PC-9 (cell line): ENCODE measurements around the gene PLPP6. TPM values are rescaled to one million over a fixed set of nuclear protein-coding genes. Genes with fewer than 3 reads are reported as not detected.

Source experiments
- BruUV-seq: library from RNA; stranded (reverse); fragments of 400-500 nt; replicated peaks from 2 replicates; lab custom pipeline; 2021; lab: Mats Ljungman, UMichigan
- CTCF ChIA-PET: fragments of 300-600 bp; sonication (Branson Sonifier 250); formaldehyde crosslinking; loops from one replicate; lab custom pipeline; 2022; ENCODE audit warnings: antibody characterized with exemption; lab: Charles Lee
- POLR2A ChIA-PET: fragments of 300-600 bp; sonication (Branson Sonifier 250); formaldehyde crosslinking; loops from one replicate; lab custom pipeline; 2022; ENCODE audit warnings: antibody characterized with exemption; ENCODE audit not compliant: unreplicated experiment; lab: Charles Lee
- DNase-seq, 2 experiments: peaks; one replicate each; pipeline versions ENCODE4 v3.0.0 to v3.0.0-alpha.2; 2015 to 2022; ENCODE audit warnings: mixed read lengths in 1 of 2
- H2AFZ ChIP-seq: fragments of 200-600 bp; sonication (generic); 2 replicates; pipeline ENCODE4 v1.8.1; 2017; ENCODE audit warnings: antibody characterized with exemption
- H3F3A ChIP-seq: fragments of 200-600 bp; sonication (generic); 2 replicates; pipeline ENCODE4 v1.8.1; 2017; ENCODE audit warnings: antibody characterized with exemption, mild to moderate bottlenecking, low read depth; ENCODE audit not compliant: insufficient read depth
- H3K27ac ChIP-seq: fragments of 200-600 bp; sonication (generic); 2 replicates; pipeline ENCODE4 v1.6.1; 2016; ENCODE audit warnings: mixed run types
- H3K27me3 ChIP-seq: fragments of 200-600 bp; sonication (generic); 2 replicates; pipeline ENCODE4 v1.6.1; 2016; ENCODE audit warnings: low read depth, mixed run types; ENCODE audit not compliant: insufficient read depth
- H3K36me3 ChIP-seq: fragments of 200-600 bp; sonication (generic); 2 replicates; pipeline ENCODE4 v1.6.1; 2016; ENCODE audit warnings: low read depth, mixed run types
- H3K4me1 ChIP-seq: fragments of 200-600 bp; sonication (generic); replicated peaks from 2 replicates; pipeline ENCODE4 v1.6.1; 2016; ENCODE audit warnings: mixed run types; ENCODE audit not compliant: insufficient read depth
- H3K4me2 ChIP-seq: fragments of 200-600 bp; sonication (generic); 2 replicates; pipeline ENCODE4 v1.6.1; 2017; ENCODE audit warnings: mixed run types
- H3K4me3 ChIP-seq: fragments of 200-600 bp; sonication (generic); 2 replicates; pipeline ENCODE4 v1.6.1; 2016; ENCODE audit warnings: mixed run types
- H3K79me2 ChIP-seq: fragments of 200-600 bp; sonication (generic); 2 replicates; pipeline ENCODE4 v1.6.1; 2017; ENCODE audit warnings: low read depth, mixed run types
- H3K9me2 ChIP-seq: fragments of 200-600 bp; sonication (generic); 2 replicates; pipeline ENCODE4 v1.8.1; 2017; ENCODE audit warnings: mild to moderate bottlenecking; ENCODE audit not compliant: insufficient read depth
- H3K9me3 ChIP-seq: fragments of 200-600 bp; sonication (generic); 2 replicates; pipeline ENCODE4 v1.8.1; 2016; ENCODE audit warnings: low read depth; ENCODE audit not compliant: insufficient read depth
- H4K20me1 ChIP-seq: fragments of 200-600 bp; sonication (generic); 2 replicates; pipeline ENCODE4 v1.8.1; 2017; ENCODE audit not compliant: insufficient read depth
- CTCF ChIP-seq: fragments of 200-600 bp; sonication (generic); conservative IDR thresholded peaks from 2 replicates; pipeline ENCODE4 v1.6.1; 2017; ENCODE audit warnings: mixed run types, antibody characterized with exemption, mild to moderate bottlenecking, moderate library complexity
- EZH2 ChIP-seq: fragments of 200-600 bp; sonication (generic); IDR thresholded peaks from 2 replicates; pipeline ENCODE4 v1.8.0; 2017; ENCODE audit warnings: antibody characterized with exemption, low read depth
- intact Hi-C: fragments of 100-400 bp; cut with micrococcal nuclease; formaldehyde crosslinking; loops from one replicate; pipeline ENCODE4 v1.10.0; 2022; ENCODE audit not compliant: unreplicated experiment
- total RNA-seq: library from RNA; stranded (reverse); gene quantifications from 2 replicates; pipeline ENCODE4 v1.2.3, GENCODE V29; 2021

PLPP6 gene
- total RNA-seq, 1 experiment from 2014 or later: 5.9 TPM

- Histone ChIP-seq H3K4me2 (no peak overlapping the region), H3K4me1 (no peaks in the 10 kb centered on the region), H3K27me3 (no peaks in the 10 kb centered on the region), H3K79me2 (no peaks in the 10 kb centered on the region), H3K36me3 (no peaks in the 10 kb centered on the region), H3K4me3 (no peak overlapping the region), H3K9me2 (no peaks in the 10 kb centered on the region), H3K27ac (no peak overlapping the region), H2AFZ (no peak overlapping the region), H3K9me3 (no peaks in the 10 kb centered on the region), H4K20me1 (no peaks in the 10 kb centered on the region), H3F3A (no peaks in the 10 kb centered on the region)
- POLR2A ChIA-PET: no interaction called here
- DNase-seq: no peak
- CTCF ChIA-PET: interaction anchor here (0.7 kb wide), 1 partner anchor 636 kb away, joined by 3 read pairs; no protein-coding TSS in a partner anchor
- intact Hi-C loops: no loop called here
- no peak for TF ChIP-seq EZH2
- no TSS peak for BruUV-seq
Measured at GRCh38 chr9:4690144-4690543, 28.1 kb downstream of the PLPP6 start.

GRCh38 chr9:4691795-4692194 is 29.7 kb downstream of the PLPP6 start:
- no peak for TF ChIP-seq EZH2
- TF ChIP-seq CTCF: no peak
- H3F3A ChIP-seq: no peaks in the 10 kb centered on the region
- no peak overlapping the region for H2AFZ ChIP-seq
- H3K36me3 ChIP-seq: no peaks in the 10 kb centered on the region
- no peaks in the 10 kb centered on the region for H3K9me2 ChIP-seq
- no peak for DNase-seq
- 0 out of 2 replicates have a peak, but pooled peaks cover 3% of the 10 kb centered on the region for H4K20me1 ChIP-seq
- intact Hi-C loops: no loop called here
- no peaks in the 10 kb centered on the region for H3K9me3 ChIP-seq
- no peaks in the 10 kb centered on the region for H3K79me2 ChIP-seq
- no TSS peak for BruUV-seq
- H3K4me3 ChIP-seq: no peak overlapping the region
- H3K4me2 ChIP-seq: no peak overlapping the region
- H3K4me1 ChIP-seq: no peaks in the 10 kb centered on the region
- H3K27me3 ChIP-seq: no peaks in the 10 kb centered on the region
- POLR2A ChIA-PET: interaction anchor here (0.6 kb wide), 1 partner anchor 1790 kb away, joined by 3 read pairs; no protein-coding TSS in a partner anchor
- CTCF ChIA-PET: no interaction called here
- H3K27ac ChIP-seq: no peak overlapping the region

- 0 out of 2 replicates have a peak, but pooled peaks cover 3% of the 10 kb centered on the region for H4K20me1 ChIP-seq
- no peak overlapping the region for H3K4me2 ChIP-seq
- no peak overlapping the region for H3K27ac ChIP-seq
- no peak overlapping the region for H2AFZ ChIP-seq
- H3K9me2 ChIP-seq: no peaks in the 10 kb centered on the region
- TF ChIP-seq CTCF (no peak), EZH2 (no peak)
- no TSS peak for BruUV-seq
- POLR2A ChIA-PET: interaction anchor here (0.7 kb wide), 1 partner anchor 478 kb away, joined by 3 read pairs; no protein-coding TSS in a partner anchor
- H3K4me1 ChIP-seq: no peaks in the 10 kb centered on the region
- no peaks in the 10 kb centered on the region for H3F3A ChIP-seq
- intact Hi-C loops: no loop called here
- no peaks in the 10 kb centered on the region for H3K9me3 ChIP-seq
- DNase-seq: no peak
- H3K27me3 ChIP-seq: no peaks in the 10 kb centered on the region
- H3K36me3 ChIP-seq: peaks cover 9% of the 10 kb centered on the region; the same call in 1 of the 2 replicates
- H3K4me3 ChIP-seq: no peak overlapping the region
- no peaks in the 10 kb centered on the region for H3K79me2 ChIP-seq
- CTCF ChIA-PET: no interaction called here
Measured at GRCh38 chr9:4700091-4700490, 38.0 kb downstream of the PLPP6 start.

- intact Hi-C loops: no loop called here
- H3K27me3 ChIP-seq: no peaks in the 10 kb centered on the region
- H3K9me2 ChIP-seq: no peaks in the 10 kb centered on the region
- ChIA-PET CTCF (no interaction called here), POLR2A (no interaction called here)
- H4K20me1 ChIP-seq: 0 out of 2 replicates have a peak, but pooled peaks cover 3% of the 10 kb centered on the region
- H3K79me2 ChIP-seq: no peaks in the 10 kb centered on the region
- no peak for DNase-seq
- H3K27ac ChIP-seq: no peak overlapping the region
- H3K4me2 ChIP-seq: no peak overlapping the region
- H3K4me1 ChIP-seq: no peaks in the 10 kb centered on the region
- TF ChIP-seq CTCF: no peak
- TF ChIP-seq EZH2: no peak
- no TSS peak for BruUV-seq
- H3F3A ChIP-seq: no peaks in the 10 kb centered on the region
- H3K9me3 ChIP-seq: no peaks in the 10 kb centered on the region
- peaks cover 11% of the 10 kb centered on the region; the same call in 1 of the 2 replicates for H3K36me3 ChIP-seq
- no peak overlapping the region for H3K4me3 ChIP-seq
- H2AFZ ChIP-seq: no peak overlapping the region
Measured at GRCh38 chr9:4700932-4701331, 38.8 kb downstream of the PLPP6 start.
